Measurements from ENCODE around the gene SSR3.

DNA sequence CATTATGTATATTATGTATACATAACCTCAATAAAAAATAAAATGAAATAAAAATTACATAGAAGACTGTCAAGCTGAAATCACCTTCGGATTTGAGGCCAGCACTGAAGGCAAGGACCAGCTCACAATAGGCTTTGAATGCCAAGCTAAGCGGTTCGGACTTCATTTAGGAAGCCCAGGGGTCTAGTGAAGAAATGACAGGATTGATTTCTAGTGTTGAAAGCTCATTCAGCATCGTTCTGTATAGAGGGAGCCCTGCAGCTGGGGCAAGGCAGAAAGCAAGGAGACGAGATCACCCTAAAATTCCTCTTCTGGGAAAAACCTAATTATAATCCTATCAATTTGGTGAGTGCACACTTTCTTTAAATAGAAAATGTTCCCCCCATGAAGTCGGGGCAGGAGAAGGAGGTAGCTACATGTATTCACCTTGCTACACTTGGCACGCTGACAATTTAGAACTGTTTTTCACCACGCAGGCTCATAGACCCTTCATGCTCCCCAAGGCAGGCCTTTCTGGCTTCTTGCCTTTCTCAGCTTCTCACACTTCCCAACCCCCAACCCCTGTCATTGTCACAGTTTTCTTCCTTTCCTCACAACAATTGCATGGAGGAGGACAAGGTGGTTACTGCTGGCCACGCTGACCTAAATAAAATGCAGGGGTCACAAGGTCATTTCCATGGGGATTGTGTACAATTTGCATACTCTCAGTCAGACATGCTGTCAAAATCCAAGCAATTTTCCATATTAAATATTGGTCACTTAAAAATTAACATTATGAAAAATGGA, 44.4 kb upstream of the SSR3 start:
- TF ChIP-seq, protein P1, sequence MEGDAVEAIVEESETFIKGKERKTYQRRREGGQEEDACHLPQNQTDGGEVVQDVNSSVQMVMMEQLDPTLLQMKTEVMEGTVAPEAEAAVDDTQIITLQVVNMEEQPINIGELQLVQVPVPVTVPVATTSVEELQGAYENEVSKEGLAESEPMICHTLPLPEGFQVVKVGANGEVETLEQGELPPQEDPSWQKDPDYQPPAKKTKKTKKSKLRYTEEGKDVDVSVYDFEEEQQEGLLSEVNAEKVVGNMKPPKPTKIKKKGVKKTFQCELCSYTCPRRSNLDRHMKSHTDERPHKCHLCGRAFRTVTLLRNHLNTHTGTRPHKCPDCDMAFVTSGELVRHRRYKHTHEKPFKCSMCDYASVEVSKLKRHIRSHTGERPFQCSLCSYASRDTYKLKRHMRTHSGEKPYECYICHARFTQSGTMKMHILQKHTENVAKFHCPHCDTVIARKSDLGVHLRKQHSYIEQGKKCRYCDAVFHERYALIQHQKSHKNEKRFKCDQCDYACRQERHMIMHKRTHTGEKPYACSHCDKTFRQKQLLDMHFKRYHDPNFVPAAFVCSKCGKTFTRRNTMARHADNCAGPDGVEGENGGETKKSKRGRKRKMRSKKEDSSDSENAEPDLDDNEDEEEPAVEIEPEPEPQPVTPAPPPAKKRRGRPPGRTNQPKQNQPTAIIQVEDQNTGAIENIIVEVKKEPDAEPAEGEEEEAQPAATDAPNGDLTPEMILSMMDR (IDR thresholded peaks at IDR 0.05): no peak
- no peak for TF ChIP-seq ZFX (IDR thresholded peaks at IDR 0.05; ENCODE audit: borderline replicate concordance)
